Peyer's patch (tissue), 4 donors: Measurements from ENCODE around the gene RNGTT. TPM values are rescaled to one million over a fixed set of nuclear protein-coding genes. Genes with fewer than 3 reads are reported as not detected.
A peak's percentile ranks its signal among the peaks of the same experiment; 100 is the strongest.

Experiments used
- DNase-seq, 3 donors: peaks; one replicate each; pipeline ENCODE4 v3.0.0-alpha.2; 2017 to 2019
- H3K27ac ChIP-seq, 4 donors: fragments of 200-600 bp; sonication (generic); one replicate each; pipeline ENCODE4 v1.5.1; 2016 to 2019
- H3K27me3 ChIP-seq, 2 donors: fragments of 200-600 bp; sonication (generic); one replicate each; pipeline ENCODE4 v1.5.1; 2019
- H3K36me3 ChIP-seq, 3 donors: fragments of 200-600 bp; sonication (generic); one replicate each; pipeline ENCODE4 v1.5.1; 2016 to 2019
- H3K4me1 ChIP-seq, 4 donors: fragments of 200-600 bp; sonication (generic); one replicate each; pipeline ENCODE4 v1.5.1; 2016 to 2019
- H3K4me3 ChIP-seq, 4 donors: fragments of 200-600 bp; sonication (generic); 1 replicate in 3 of 4; 2 replicates in 1 of 4; pipeline ENCODE4 v1.5.1; 2016 to 2019; ENCODE audit warnings: mild to moderate bottlenecking in 1 of 4
- H3K9me3 ChIP-seq, 4 donors: fragments of 200-600 bp; sonication (generic); one replicate each; pipeline ENCODE4 v1.5.1; 2016 to 2019; ENCODE audit warnings: mild to moderate bottlenecking in 1 of 4
- CTCF ChIP-seq, 6 experiments: fragments of 450-650 bp in 4 of 6; fragments of 200-600 bp in 2 of 6; sonication (generic) in 1 of 6; IDR thresholded peaks; one replicate each; pipeline ENCODE4 v1.5.1; 2017 to 2019; ENCODE audit warnings: antibody characterized with exemption in 6 of 6, mild to moderate bottlenecking in 3 of 6, moderate library complexity in 1 of 6
- POLR2A ChIP-seq, 2 donors: fragments of 450-650 bp; IDR thresholded peaks; one replicate each; pipeline ENCODE4 v1.5.1; 2017; ENCODE audit warnings: antibody characterized with exemption in 2 of 2, mild to moderate bottlenecking in 2 of 2, moderate library complexity in 2 of 2
- total RNA-seq, 4 donors: library from RNA; depleted of rRNA; stranded (reverse); fragments of >200 nt; gene quantifications; one replicate each; pipeline ENCODE4 v1.1.0, GENCODE V29; 2016

The RNGTT gene
- total RNA-seq, 4 donors from 2014 or later: 12.7 to 44.6 (median 18.5) TPM

DNA sequence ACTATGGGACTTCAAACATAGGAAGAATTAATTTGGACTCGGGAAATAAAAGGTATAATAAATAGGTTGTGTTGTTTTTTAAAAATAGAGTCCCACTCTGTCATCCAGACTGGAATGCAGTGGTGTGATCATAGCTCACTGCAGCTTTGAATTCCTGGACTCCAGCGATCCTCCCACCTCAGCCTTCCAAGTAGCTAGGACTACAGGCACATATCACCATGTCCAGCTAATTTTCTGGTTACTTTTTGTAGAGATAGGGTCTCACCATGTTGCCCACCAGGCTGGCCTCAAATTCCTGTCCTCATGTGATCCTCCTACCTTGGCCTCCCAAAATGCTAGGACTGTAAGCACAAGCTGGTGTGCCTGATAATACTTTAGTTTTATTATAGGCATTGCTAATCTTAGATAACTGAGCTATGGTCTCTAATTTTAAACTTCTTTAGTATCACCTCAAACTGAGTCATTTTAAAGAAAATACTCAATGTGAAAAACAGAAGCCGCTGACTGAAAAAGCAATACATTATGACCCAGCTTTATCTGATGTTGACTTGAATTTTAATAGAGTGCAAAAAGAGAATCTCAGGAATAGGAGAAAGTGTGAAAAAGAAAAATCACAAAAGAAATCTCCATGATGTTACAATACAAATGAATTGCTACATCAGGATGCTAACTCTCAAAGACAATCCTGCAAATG lies 251.0 kb downstream of the RNGTT start:
- no peak overlapping the region for H3K27ac ChIP-seq
- no peaks in the 10 kb centered on the region for H3K27me3 ChIP-seq
- no peak for TF ChIP-seq CTCF (IDR thresholded peaks at IDR 0.05)
- no peak for TF ChIP-seq POLR2A (IDR thresholded peaks at IDR 0.05)
- no peak for DNase-seq
- no peak overlapping the region for H3K4me3 ChIP-seq
- H3K36me3 ChIP-seq: no peaks in the 10 kb centered on the region
- no peaks in the 10 kb centered on the region for H3K9me3 ChIP-seq
- H3K4me1 ChIP-seq: no peaks in the 10 kb centered on the region

- Histone ChIP-seq H3K27me3 (no peaks in the 10 kb centered on the region), H3K4me1 (no peaks in the 10 kb centered on the region), H3K27ac (no peak overlapping the region), H3K4me3 (no peak overlapping the region), H3K9me3 (no peaks in the 10 kb centered on the region), H3K36me3 (no peaks in the 10 kb centered on the region)
- TF ChIP-seq POLR2A (IDR thresholded peaks at IDR 0.05) (no peak), CTCF (IDR thresholded peaks at IDR 0.05) (no peak)
- DNase-seq: peak in 1 of 3 donors; percentile 63
Measured at GRCh38 chr6:88709819-88710246, 253.6 kb downstream of the RNGTT start.

DNA sequence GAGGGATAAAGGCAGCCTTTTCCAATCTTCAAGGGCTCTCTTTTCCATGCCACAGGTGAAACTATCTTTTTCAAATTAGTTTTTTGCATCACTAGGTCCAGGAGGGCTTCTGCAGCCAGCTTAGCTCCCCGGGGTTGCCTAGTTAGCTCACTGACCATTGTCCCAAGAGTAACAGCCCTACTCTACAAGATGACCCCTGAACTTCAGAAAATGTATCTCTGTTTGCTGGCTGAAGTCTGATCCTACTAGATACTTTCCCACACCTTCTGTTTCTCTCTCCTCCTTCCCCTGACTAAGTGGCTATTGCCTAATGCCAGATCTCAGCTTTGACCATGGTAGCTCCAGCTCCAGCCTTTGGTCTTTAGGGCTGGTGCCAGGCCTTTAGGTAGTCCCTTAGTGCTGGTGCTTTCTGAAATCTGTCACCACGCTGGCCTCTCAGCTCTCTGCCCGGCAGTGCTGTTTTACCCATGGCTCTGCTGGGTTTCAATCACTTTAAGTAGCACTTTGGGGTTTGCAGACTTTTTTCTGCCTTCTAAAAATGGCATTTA lies 255.1 kb downstream of the RNGTT start:
- Histone ChIP-seq H3K9me3 (no peaks in the 10 kb centered on the region), H3K36me3 (no peaks in the 10 kb centered on the region), H3K27me3 (no peaks in the 10 kb centered on the region), H3K27ac (no peak overlapping the region), H3K4me3 (no peak overlapping the region), H3K4me1 (no peaks in the 10 kb centered on the region)
- no peak for TF ChIP-seq CTCF (IDR thresholded peaks at IDR 0.05)
- TF ChIP-seq POLR2A (IDR thresholded peaks at IDR 0.05): no peak
- DNase-seq: no peak

GRCh38 chr6:88705601-88706000 lies 257.8 kb downstream of the RNGTT start:
- DNase-seq: no peak

DNA sequence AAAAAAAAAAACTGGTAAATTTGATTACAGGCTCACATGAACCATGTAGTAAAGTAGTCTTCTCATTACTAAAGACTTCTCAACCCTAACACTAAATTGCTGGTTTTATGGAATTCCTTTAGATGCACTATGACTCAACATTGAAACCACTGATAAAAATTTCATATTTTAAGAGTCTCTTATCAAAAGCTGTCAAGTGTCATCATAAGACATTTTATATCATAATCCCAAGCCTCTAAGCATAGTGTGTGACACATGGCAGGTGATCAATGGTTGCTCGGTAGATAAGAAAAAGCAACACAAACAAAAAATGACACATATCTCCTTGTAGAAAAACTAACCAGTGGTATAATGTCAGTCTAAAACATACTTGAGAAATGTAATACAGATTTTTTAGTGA lies 258.4 kb downstream of the RNGTT start:
- Histone ChIP-seq H3K4me1 (no peaks in the 10 kb centered on the region), H3K4me3 (no peak overlapping the region), H3K27ac (no peak overlapping the region), H3K36me3 (no peaks in the 10 kb centered on the region), H3K27me3 (no peaks in the 10 kb centered on the region), H3K9me3 (no peaks in the 10 kb centered on the region)
- no peak for DNase-seq
- TF ChIP-seq CTCF (IDR thresholded peaks at IDR 0.05): no peak
- TF ChIP-seq POLR2A (IDR thresholded peaks at IDR 0.05): no peak

More at GRCh38 chr6:88705601-88706000, 257.8 kb downstream of the RNGTT start:
- no peaks in the 10 kb centered on the region for H3K9me3 ChIP-seq
- no peak overlapping the region for H3K4me3 ChIP-seq
- no peak overlapping the region for H3K27ac ChIP-seq
- TF ChIP-seq CTCF (IDR thresholded peaks at IDR 0.05) (no peak), POLR2A (IDR thresholded peaks at IDR 0.05) (no peak)
- no peaks in the 10 kb centered on the region for H3K4me1 ChIP-seq
- H3K27me3 ChIP-seq: no peaks in the 10 kb centered on the region
- no peaks in the 10 kb centered on the region for H3K36me3 ChIP-seq
